ENCODE data around the gene PRKD2.

The PRKD2 gene

GRCh38 chr19:46660008-46660517, 56.9 kb downstream of the PRKD2 start:
- DNase-seq, result peak; percentile 9

- DNase-seq, result peak; percentile 15
These were observed 57.5 kb downstream of the PRKD2 start for GRCh38 chr19:46659151-46660007.

- no peak for DNase-seq
These were observed 60.4 kb downstream of the PRKD2 start for GRCh38 chr19:46656541-46656940.

GRCh38 chr19:46654621-46655152, 62.2 kb downstream of the PRKD2 start:
- DNase-seq, result no peak

- DNase-seq, result no peak
These were observed 66.5 kb downstream of the PRKD2 start for GRCh38 chr19:46650445-46650844.

GRCh38 chr19:46648961-46649960, 67.7 kb downstream of the PRKD2 start:
- DNase-seq, result no peak

- peak; percentile 23 for DNase-seq
These were observed 68.6 kb downstream of the PRKD2 start for GRCh38 chr19:46648060-46648960.

GRCh38 chr19:46646402-46646801, 70.5 kb downstream of the PRKD2 start:
- DNase-seq, result no peak

GRCh38 chr19:46644720-46645119, 72.2 kb downstream of the PRKD2 start:
- no peak for DNase-seq

GRCh38 chr19:46640656-46641055, 76.3 kb downstream of the PRKD2 start:
- no peak for DNase-seq

GRCh38 chr19:46639358-46640182, 77.3 kb downstream of the PRKD2 start:
- peak; percentile 23 for DNase-seq

GRCh38 chr19:46637224-46637623, 79.7 kb downstream of the PRKD2 start:
- DNase-seq, result peak; percentile 23

- DNase-seq, result peak; percentile 59
These were observed 80.8 kb downstream of the PRKD2 start, which contains the start of gene GNG8 for GRCh38 chr19:46635920-46636761. Gene GNG8 (minus strand): TSS chr19:46636202. CDS start chr19:46634682, 1,520 bp downstream.

- DNase-seq, result no peak
These were observed 82.2 kb downstream of the PRKD2 start for GRCh38 chr19:46634656-46635218.

GRCh38 chr19:46634045-46634655, 82.8 kb downstream of the PRKD2 start:
- DNase-seq, result peak; percentile 97

GRCh38 chr19:46633130-46633529, 83.8 kb downstream of the PRKD2 start:
- no peak for DNase-seq

- no peak for DNase-seq
These were observed 85.4 kb downstream of the PRKD2 start for GRCh38 chr19:46631481-46631880.

- DNase-seq, result no peak
These were observed 86.2 kb downstream of the PRKD2 start for GRCh38 chr19:46630586-46631205.
